Panc1 (cell line): ENCODE data around the gene MID1IP1. TPM values are rescaled to one million over a fixed set of nuclear protein-coding genes. Genes with fewer than 3 reads are reported as not detected.

ENCODE experiments used
- ATAC-seq: fragments of 200-7000 bp; cut with Tn5 transposase; 2 replicates; pipeline ENCODE4 v1.9.1; 2020; ENCODE audit warnings: mild to moderate bottlenecking, moderate library complexity
- BruUV-seq: library from RNA; stranded (reverse); fragments of 400-500 nt; replicated peaks from 2 replicates; lab custom pipeline; 2021; lab: Mats Ljungman, UMichigan
- CTCF ChIA-PET: fragments of 300-600 bp; sonication (Branson Sonifier 250); formaldehyde crosslinking; loops from one replicate; lab custom pipeline; 2022; ENCODE audit warnings: antibody characterized with exemption; lab: Charles Lee
- POLR2A ChIA-PET: fragments of 300-600 bp; sonication (Branson Sonifier 250); formaldehyde crosslinking; loops from one replicate; lab custom pipeline; 2022; ENCODE audit warnings: antibody characterized with exemption; lab: Charles Lee
- DNase-seq: peaks from one replicate; pipeline ENCODE4 v3.0.0-alpha.2; 2010; ENCODE audit warnings: low read depth, low spot score
- H3K27ac ChIP-seq: 2 replicates; pipeline ENCODE4 v1.5.1; 2011; ENCODE audit warnings: mild to moderate bottlenecking, low read length, inconsistent platforms
- H3K27me3 ChIP-seq: fragments of 200-500 bp; sonication (Bioruptor generic); 2 replicates; pipeline ENCODE4 v1.6.0; 2014; ENCODE audit warnings: low read length, inconsistent platforms; ENCODE audit not compliant: control insufficient read depth, insufficient read depth
- H3K36me3 ChIP-seq: fragments of 200-500 bp; sonication (Bioruptor generic); 2 replicates; pipeline ENCODE4 v1.5.1; 2014; ENCODE audit warnings: inconsistent platforms, mild to moderate bottlenecking, low read length, moderate library complexity; ENCODE audit not compliant: control insufficient read depth, insufficient read depth
- H3K4me1 ChIP-seq: 2 replicates; pipeline ENCODE4 v1.5.1; 2011; ENCODE audit warnings: inconsistent platforms, mild to moderate bottlenecking, low read length, moderate library complexity; ENCODE audit not compliant: control insufficient read depth, insufficient read depth
- H3K4me3 ChIP-seq, 2 experiments: 2 replicates each; pipeline ENCODE4 v1.5.1; 2011 to 2012; ENCODE audit warnings: low read depth in 2 of 2, low read length in 2 of 2, mild to moderate bottlenecking in 2 of 2, inconsistent platforms in 1 of 2, moderate library complexity in 1 of 2
- H3K9me3 ChIP-seq: fragments of 200-500 bp; sonication (Bioruptor generic); 2 replicates; pipeline ENCODE4 v1.5.1; 2014; ENCODE audit warnings: low read depth, mild to moderate bottlenecking, inconsistent platforms, low read length, moderate library complexity; ENCODE audit not compliant: control insufficient read depth, insufficient read depth
- POLR2AphosphoS5 ChIP-seq: IDR thresholded peaks from 2 replicates; pipeline ENCODE4 v1.6.1; 2012; ENCODE audit warnings: mild to moderate bottlenecking, low read depth, low read length, moderate library complexity
- SIN3A ChIP-seq: IDR thresholded peaks from 2 replicates; pipeline ENCODE4 v1.6.1; 2012; ENCODE audit warnings: low read depth, mild to moderate bottlenecking, low read length, moderate library complexity, borderline replicate concordance; ENCODE audit not compliant: insufficient read depth
- TCF7L2 ChIP-seq: IDR thresholded peaks from 2 replicates; pipeline ENCODE4 v1.6.1; 2011; ENCODE audit warnings: mild to moderate bottlenecking, low read depth, low read length, inconsistent platforms
- in situ Hi-C: cut with HindIII; loops from 2 replicates; pipeline ENCODE4 v1.10.0; 2016; ENCODE audit warnings: low sequenced_read_pairs, low pct_unique_long_range_greater_than_20kb
- intact Hi-C: fragments of 100-400 bp; cut with micrococcal nuclease; formaldehyde crosslinking; loops from one replicate; pipeline ENCODE4 v1.10.0; 2022; ENCODE audit not compliant: unreplicated experiment
- total RNA-seq: library from RNA; stranded (reverse); gene quantifications from one replicate; pipeline ENCODE4 v1.2.1, GENCODE V29; 2021; ENCODE audit not compliant: unreplicated experiment
- TF ChIP-seq, protein P1 (sequence below), 2 experiments: IDR thresholded peaks; 2 replicates each; pipeline ENCODE4 v1.6.1; 2011 to 2012; ENCODE audit warnings: low read depth in 2 of 2, control low read depth in 1 of 2, low read length in 1 of 2, mild to moderate bottlenecking in 1 of 2, moderate library complexity in 1 of 2; ENCODE audit not compliant: insufficient read depth in 1 of 2
- TF ChIP-seq, protein P2 (sequence below): fragments of 450-650 bp; IDR thresholded peaks from 2 replicates; pipeline ENCODE4 v1.5.1; 2017; ENCODE audit warnings: mild to moderate bottlenecking

The MID1IP1 gene
- total RNA-seq, 1 experiment from 2014 or later: 14.0 TPM

DNA sequence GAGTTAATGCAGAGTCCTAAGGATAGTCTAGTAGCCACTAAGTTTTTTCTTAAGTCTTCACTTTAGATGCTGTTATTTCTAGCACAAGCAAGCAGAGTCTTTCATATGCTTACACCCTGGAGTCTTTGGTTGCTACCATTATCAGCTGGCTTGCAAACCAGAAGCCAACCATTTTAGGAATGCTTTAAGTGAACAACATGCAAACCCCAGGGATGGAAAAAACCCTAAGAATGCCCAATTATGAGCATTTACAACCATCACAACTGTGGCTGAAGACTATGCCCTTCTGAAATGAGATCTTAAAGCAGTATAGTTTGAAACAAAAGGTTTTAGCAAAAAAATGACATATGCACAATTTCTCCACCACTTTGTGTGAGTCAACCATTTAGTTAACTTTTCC lies 6.6 kb downstream of the MID1IP1 start:
- H3K36me3 ChIP-seq: no peaks in the 10 kb centered on the region
- no peak overlapping the region for H3K4me3 ChIP-seq
- no peaks in the 10 kb centered on the region for H3K27me3 ChIP-seq
- DNase-seq: no peak
- in situ Hi-C loops (no loop called here), intact Hi-C loops (no loop called here)
- H3K4me1 ChIP-seq: no peaks in the 10 kb centered on the region; the same call in 1 of the 2 replicates
- ATAC-seq: no peak
- POLR2A ChIA-PET: no interaction called here
- no peaks in the 10 kb centered on the region for H3K9me3 ChIP-seq
- BruUV-seq: no TSS peak
- H3K27ac ChIP-seq: no peak overlapping the region
- CTCF ChIA-PET: no interaction called here
- TF ChIP-seq TCF7L2 (no peak), POLR2AphosphoS5 (no peak), SIN3A (no peak)
- TF ChIP-seq, protein P1, sequence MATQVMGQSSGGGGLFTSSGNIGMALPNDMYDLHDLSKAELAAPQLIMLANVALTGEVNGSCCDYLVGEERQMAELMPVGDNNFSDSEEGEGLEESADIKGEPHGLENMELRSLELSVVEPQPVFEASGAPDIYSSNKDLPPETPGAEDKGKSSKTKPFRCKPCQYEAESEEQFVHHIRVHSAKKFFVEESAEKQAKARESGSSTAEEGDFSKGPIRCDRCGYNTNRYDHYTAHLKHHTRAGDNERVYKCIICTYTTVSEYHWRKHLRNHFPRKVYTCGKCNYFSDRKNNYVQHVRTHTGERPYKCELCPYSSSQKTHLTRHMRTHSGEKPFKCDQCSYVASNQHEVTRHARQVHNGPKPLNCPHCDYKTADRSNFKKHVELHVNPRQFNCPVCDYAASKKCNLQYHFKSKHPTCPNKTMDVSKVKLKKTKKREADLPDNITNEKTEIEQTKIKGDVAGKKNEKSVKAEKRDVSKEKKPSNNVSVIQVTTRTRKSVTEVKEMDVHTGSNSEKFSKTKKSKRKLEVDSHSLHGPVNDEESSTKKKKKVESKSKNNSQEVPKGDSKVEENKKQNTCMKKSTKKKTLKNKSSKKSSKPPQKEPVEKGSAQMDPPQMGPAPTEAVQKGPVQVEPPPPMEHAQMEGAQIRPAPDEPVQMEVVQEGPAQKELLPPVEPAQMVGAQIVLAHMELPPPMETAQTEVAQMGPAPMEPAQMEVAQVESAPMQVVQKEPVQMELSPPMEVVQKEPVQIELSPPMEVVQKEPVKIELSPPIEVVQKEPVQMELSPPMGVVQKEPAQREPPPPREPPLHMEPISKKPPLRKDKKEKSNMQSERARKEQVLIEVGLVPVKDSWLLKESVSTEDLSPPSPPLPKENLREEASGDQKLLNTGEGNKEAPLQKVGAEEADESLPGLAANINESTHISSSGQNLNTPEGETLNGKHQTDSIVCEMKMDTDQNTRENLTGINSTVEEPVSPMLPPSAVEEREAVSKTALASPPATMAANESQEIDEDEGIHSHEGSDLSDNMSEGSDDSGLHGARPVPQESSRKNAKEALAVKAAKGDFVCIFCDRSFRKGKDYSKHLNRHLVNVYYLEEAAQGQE (IDR thresholded peaks at IDR 0.05; ENCODE audit: insufficient read depth in 1 of 2, low read depth in 2 of 2, low read length in 1 of 2): no peak
- TF ChIP-seq, protein P2, sequence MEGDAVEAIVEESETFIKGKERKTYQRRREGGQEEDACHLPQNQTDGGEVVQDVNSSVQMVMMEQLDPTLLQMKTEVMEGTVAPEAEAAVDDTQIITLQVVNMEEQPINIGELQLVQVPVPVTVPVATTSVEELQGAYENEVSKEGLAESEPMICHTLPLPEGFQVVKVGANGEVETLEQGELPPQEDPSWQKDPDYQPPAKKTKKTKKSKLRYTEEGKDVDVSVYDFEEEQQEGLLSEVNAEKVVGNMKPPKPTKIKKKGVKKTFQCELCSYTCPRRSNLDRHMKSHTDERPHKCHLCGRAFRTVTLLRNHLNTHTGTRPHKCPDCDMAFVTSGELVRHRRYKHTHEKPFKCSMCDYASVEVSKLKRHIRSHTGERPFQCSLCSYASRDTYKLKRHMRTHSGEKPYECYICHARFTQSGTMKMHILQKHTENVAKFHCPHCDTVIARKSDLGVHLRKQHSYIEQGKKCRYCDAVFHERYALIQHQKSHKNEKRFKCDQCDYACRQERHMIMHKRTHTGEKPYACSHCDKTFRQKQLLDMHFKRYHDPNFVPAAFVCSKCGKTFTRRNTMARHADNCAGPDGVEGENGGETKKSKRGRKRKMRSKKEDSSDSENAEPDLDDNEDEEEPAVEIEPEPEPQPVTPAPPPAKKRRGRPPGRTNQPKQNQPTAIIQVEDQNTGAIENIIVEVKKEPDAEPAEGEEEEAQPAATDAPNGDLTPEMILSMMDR: no peak

DNA sequence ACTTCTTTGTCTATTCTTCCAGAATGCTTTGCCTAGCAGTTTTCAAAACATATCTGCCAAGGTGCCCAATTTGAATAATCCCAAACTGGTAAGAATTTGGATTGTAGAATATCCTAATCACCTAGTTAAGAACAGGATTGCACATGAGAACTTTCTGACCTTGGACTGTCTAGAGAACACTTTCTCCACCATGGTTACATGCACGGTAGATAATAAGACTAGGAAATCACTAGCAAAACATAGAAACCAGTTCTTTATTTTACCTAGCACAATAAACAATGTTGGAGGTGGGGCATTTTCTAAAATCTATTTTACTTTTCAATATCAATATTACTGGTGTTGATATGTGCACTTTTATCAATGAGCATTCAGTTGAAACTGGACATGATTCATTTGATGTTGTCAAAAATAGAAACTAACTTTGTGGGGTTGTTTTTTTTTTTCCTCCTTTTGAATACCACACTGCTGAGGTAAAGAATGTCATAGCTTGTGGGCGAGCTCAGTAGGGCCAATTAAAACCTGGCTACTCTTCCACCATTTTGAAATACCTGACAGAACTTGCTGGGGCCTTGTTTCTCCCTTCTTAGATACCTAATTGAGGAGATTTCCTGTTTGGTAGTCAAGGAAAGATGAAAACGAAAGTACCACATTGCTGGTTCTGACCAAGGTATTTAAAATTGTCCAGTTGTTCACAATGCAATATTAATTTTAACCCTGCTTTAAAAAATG lies 10.4 kb downstream of the MID1IP1 start:
- POLR2A ChIA-PET: no interaction called here
- DNase-seq: no peak
- H3K27me3 ChIP-seq: no peaks in the 10 kb centered on the region
- no peaks in the 10 kb centered on the region for H3K36me3 ChIP-seq
- no peaks in the 10 kb centered on the region for H3K4me1 ChIP-seq
- no peak for ATAC-seq
- CTCF ChIA-PET: no interaction called here
- TF ChIP-seq POLR2AphosphoS5 (no peak), TCF7L2 (no peak)
- TF ChIP-seq, protein P1 (IDR thresholded peaks at IDR 0.05; ENCODE audit: insufficient read depth in 1 of 2, low read depth in 2 of 2, low read length in 1 of 2): no peak
- TF ChIP-seq, protein P2: no peak
- intact Hi-C loops: no loop called here
- H3K27ac ChIP-seq: no peak overlapping the region
- H3K4me3 ChIP-seq: no peak overlapping the region
- in situ Hi-C loops: no loop called here
- no peaks in the 10 kb centered on the region for H3K9me3 ChIP-seq
- no TSS peak for BruUV-seq
